DND-41 (cell line): ENCODE measurements around the gene STON2.

Experiments
- ATAC-seq: fragments of 200-7000 bp; cut with Tn5 transposase; 3 replicates; pipeline ENCODE4 v1.9.1; 2021; ENCODE audit warnings: low read depth; ENCODE audit not compliant: insufficient read depth
- DNase-seq: peaks from one replicate; pipeline ENCODE4 v3.0.0-alpha.2; 2020
- H2AFZ ChIP-seq: 2 replicates; pipeline ENCODE4 v1.6.0; 2012; ENCODE audit warnings: low read depth, low read length
- H3K27ac ChIP-seq: 2 replicates; pipeline ENCODE4 v1.5.1; 2012; ENCODE audit warnings: low read length, inconsistent platforms
- H3K27me3 ChIP-seq: fragments of 200-600 bp; sonication (generic); 2 replicates; pipeline ENCODE4 v1.6.0; 2012; ENCODE audit warnings: low read length, mild to moderate bottlenecking, inconsistent platforms; ENCODE audit not compliant: insufficient read depth, poor library complexity
- H3K36me3 ChIP-seq: 2 replicates; pipeline ENCODE4 v1.5.1; 2012; ENCODE audit warnings: low read length, inconsistent platforms; ENCODE audit not compliant: insufficient read depth
- H3K4me1 ChIP-seq: 2 replicates; pipeline ENCODE4 v1.5.1; 2012; ENCODE audit warnings: mild to moderate bottlenecking, low read length; ENCODE audit not compliant: insufficient read depth
- H3K4me2 ChIP-seq: 2 replicates; pipeline ENCODE4 v1.6.0; 2012; ENCODE audit warnings: mild to moderate bottlenecking, moderate library complexity, low read length, inconsistent platforms; ENCODE audit not compliant: insufficient read depth
- H3K4me3 ChIP-seq, 2 experiments: fragments of 200-600 bp in 1 of 2; shearing (Covaris generic) in 1 of 2; 2 replicates each; pipeline ENCODE4 v1.5.1; 2012 to 2016; ENCODE audit warnings: inconsistent platforms in 2 of 2, low read length in 2 of 2, mild to moderate bottlenecking in 2 of 2, low read depth in 1 of 2, moderate library complexity in 1 of 2
- H3K79me2 ChIP-seq: 2 replicates; pipeline ENCODE4 v1.6.0; 2012; ENCODE audit warnings: low read length, inconsistent platforms; ENCODE audit not compliant: insufficient read depth
- H3K9ac ChIP-seq: 2 replicates; pipeline ENCODE4 v1.6.0; 2012; ENCODE audit warnings: low read depth, mild to moderate bottlenecking, inconsistent platforms, low read length, moderate library complexity
- H3K9me3 ChIP-seq: 2 replicates; pipeline ENCODE4 v1.5.1; 2012; ENCODE audit warnings: low read length, moderate library complexity, mild to moderate bottlenecking, inconsistent platforms; ENCODE audit not compliant: insufficient read depth, severe bottlenecking
- H4K20me1 ChIP-seq: 2 replicates; pipeline ENCODE4 v1.6.0; 2012; ENCODE audit warnings: low read length; ENCODE audit not compliant: insufficient read depth
- CTCF ChIP-seq: IDR thresholded peaks from 2 replicates; pipeline ENCODE4 v1.5.1; 2012; ENCODE audit warnings: borderline replicate concordance, low read length, moderate library complexity, mild to moderate bottlenecking; ENCODE audit not compliant: poor library complexity, severe bottlenecking; ENCODE audit errors: extremely low read depth
- EZH2 ChIP-seq: IDR thresholded peaks from 3 replicates; pipeline ENCODE4 v1.6.1; 2012; ENCODE audit warnings: borderline replicate concordance, low read depth, mild to moderate bottlenecking, moderate library complexity, low read length, inconsistent platforms; ENCODE audit not compliant: severe bottlenecking

STON2 gene

GRCh38 chr14:81344481-81345160 is 55.5 kb downstream of the STON2 start:
- H3K9ac ChIP-seq: no peak overlapping the region
- TF ChIP-seq EZH2 (no peak), CTCF (no peak)

GRCh38 chr14:81343701-81344100 is 56.4 kb downstream of the STON2 start:
- H3K27ac ChIP-seq: no peak overlapping the region
- H3K4me1 ChIP-seq: no peaks in the 10 kb centered on the region
- no peaks in the 10 kb centered on the region for H4K20me1 ChIP-seq
- no peaks in the 10 kb centered on the region for H3K27me3 ChIP-seq
- no peak overlapping the region for H3K9ac ChIP-seq
- no peak overlapping the region for H2AFZ ChIP-seq
- H3K36me3 ChIP-seq: no peaks in the 10 kb centered on the region
- no peak for TF ChIP-seq EZH2
- TF ChIP-seq CTCF: no peak
- H3K4me3 ChIP-seq: no peak overlapping the region
- no peak overlapping the region for H3K4me2 ChIP-seq
- no peak for ATAC-seq
- no peaks in the 10 kb centered on the region for H3K9me3 ChIP-seq
- DNase-seq: no peak
- H3K79me2 ChIP-seq: no peaks in the 10 kb centered on the region

More at GRCh38 chr14:81344481-81345160, 55.5 kb downstream of the STON2 start:
- DNase-seq (no peak), ATAC-seq (no peak)
- Histone ChIP-seq H3K79me2 (no peaks in the 10 kb centered on the region), H3K4me2 (no peak overlapping the region), H3K9me3 (no peaks in the 10 kb centered on the region), H3K4me1 (no peaks in the 10 kb centered on the region), H4K20me1 (no peaks in the 10 kb centered on the region), H3K27ac (no peak overlapping the region), H2AFZ (no peak overlapping the region), H3K4me3 (no peak overlapping the region), H3K36me3 (no peaks in the 10 kb centered on the region), H3K27me3 (no peaks in the 10 kb centered on the region)

GRCh38 chr14:81342850-81343580 is 57.1 kb downstream of the STON2 start:
- DNase-seq (no peak), ATAC-seq (no peak)
- Histone ChIP-seq H3K4me1 (no peaks in the 10 kb centered on the region), H3K27ac (no peak overlapping the region), H3K79me2 (no peaks in the 10 kb centered on the region), H4K20me1 (no peaks in the 10 kb centered on the region), H3K4me2 (no peak overlapping the region), H2AFZ (no peak overlapping the region), H3K36me3 (no peaks in the 10 kb centered on the region), H3K9me3 (no peaks in the 10 kb centered on the region), H3K4me3 (no peak overlapping the region), H3K9ac (no peak overlapping the region), H3K27me3 (no peaks in the 10 kb centered on the region)
- no peak for TF ChIP-seq EZH2
- TF ChIP-seq CTCF: no peak
